GM10266 (cell line): Measurements from ENCODE around the gene DTNB.

Experiments used
- DNase-seq: peaks from one replicate; pipeline ENCODE4 v3.0.0; 2012; ENCODE audit errors: extremely low spot score
- TF ChIP-seq, protein P1 (sequence below): IDR thresholded peaks from 2 replicates; pipeline ENCODE4 v1.5.1; 2012; ENCODE audit warnings: mild to moderate bottlenecking, low read depth; ENCODE audit not compliant: control insufficient read depth, insufficient read depth; ENCODE audit errors: missing control alignments

The DTNB gene

DNA sequence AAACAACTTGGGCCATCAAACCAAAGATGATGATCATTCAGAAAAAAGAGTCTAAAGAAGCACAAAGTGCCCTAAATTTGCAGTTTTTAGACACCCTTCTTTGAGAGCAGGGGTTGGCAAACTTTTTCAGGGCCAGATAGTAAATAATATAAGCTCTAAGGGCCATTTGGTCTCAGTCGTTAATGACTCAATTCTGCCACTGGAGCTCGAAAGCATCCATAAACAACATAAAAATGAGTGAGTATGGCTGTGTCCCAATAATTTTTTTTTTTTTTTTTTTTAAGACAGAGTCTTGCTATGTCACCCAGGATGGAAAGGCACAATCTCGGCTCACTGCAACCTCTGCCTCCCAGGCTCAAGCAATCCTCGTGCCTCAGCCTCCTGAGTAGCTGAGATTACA is 152.3 kb downstream of the DTNB start:
- TF ChIP-seq, protein P1, sequence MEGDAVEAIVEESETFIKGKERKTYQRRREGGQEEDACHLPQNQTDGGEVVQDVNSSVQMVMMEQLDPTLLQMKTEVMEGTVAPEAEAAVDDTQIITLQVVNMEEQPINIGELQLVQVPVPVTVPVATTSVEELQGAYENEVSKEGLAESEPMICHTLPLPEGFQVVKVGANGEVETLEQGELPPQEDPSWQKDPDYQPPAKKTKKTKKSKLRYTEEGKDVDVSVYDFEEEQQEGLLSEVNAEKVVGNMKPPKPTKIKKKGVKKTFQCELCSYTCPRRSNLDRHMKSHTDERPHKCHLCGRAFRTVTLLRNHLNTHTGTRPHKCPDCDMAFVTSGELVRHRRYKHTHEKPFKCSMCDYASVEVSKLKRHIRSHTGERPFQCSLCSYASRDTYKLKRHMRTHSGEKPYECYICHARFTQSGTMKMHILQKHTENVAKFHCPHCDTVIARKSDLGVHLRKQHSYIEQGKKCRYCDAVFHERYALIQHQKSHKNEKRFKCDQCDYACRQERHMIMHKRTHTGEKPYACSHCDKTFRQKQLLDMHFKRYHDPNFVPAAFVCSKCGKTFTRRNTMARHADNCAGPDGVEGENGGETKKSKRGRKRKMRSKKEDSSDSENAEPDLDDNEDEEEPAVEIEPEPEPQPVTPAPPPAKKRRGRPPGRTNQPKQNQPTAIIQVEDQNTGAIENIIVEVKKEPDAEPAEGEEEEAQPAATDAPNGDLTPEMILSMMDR: no peak
- no peak for DNase-seq

DNA sequence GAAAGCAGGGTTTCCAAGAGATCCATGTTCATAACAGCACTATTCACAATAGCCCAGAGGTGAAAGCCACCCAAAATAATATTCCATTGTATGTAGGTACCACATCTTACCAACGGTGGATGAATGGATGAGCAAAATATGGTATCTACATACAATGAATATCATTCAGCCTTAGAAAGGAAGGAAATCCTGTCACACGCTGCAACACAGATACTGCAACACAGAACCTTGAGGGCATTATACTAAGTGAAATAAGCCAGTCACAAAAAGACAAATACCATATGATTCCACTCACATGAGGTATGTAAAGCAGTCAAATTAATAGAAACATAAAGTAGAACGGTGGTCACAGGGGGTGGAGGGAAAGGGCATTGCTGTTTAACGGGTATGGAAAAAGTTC is 155.7 kb downstream of the DTNB start:
- TF ChIP-seq, protein P1: no peak
- no peak for DNase-seq

DNA sequence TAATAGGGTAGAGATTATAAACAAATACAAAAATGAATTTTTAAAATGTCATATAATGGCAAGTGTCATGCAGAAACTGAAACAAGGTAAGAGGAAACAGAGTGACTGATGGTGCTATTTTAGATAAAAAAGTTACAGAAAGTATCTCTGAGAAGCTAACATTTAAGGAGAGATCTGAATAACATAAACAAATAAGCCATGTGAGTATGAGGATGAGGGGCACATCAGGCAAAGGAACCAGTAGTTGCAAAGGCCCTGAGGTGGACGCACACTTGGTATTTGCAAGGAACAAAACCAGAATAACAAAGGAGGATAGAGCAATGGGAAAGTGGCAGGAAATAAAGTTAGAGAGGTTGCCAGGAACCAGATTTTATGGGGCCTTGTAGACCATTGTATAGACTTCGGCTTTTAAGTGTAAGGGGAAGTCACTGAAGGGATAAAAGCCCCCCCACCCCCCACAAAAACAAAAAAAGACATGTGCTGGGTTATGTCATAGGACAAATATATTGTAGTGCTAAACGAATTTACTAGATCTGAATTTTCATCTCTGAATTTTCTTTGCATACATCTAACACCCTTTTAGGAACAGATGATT is 159.2 kb downstream of the DTNB start:
- DNase-seq: peak; percentile 43

DNA sequence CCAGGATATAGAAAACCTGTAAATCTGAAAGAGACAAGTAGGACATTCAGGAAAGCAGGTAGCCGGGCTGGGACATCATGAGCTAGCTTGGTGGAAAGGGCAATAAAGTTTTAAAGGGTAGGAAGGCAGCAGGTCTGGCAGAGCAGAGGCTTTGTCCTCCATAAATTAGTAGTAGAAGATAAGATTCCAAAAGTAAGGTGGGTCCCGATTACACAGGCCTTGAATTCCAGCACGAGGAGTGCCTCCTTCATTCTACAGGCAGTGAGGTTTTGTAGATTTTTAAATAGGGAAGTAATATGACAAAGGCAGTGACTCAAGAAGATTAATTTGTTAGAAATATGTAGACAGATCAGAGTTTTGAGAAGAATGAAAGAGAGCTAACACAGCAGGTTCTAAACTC is 160.7 kb downstream of the DTNB start:
- no peak for DNase-seq

More for the DNA sequence above, 159.2 kb downstream of the DTNB start:
- TF ChIP-seq, protein P1: no peak

DNA sequence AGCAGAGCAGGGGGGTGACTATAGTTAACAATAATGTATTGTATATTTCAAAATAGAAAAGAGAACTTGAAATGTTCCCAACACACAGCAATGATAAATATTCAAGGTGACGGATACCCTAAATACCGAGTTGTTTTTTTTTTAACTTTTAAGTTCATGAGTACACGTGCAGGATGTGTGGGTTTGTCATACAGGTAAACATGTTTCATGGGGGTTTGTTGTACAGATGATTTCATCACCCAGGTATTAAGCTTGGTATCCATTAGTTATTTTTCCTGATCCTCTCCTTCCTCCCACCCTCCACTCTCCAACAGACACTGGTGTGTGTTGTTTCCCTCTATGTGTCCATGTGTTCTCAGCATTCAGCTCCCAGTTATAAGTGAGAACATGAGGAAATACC is 167.2 kb downstream of the DTNB start:
- no peak for DNase-seq
- TF ChIP-seq, protein P1: no peak

More for the DNA sequence above, 160.7 kb downstream of the DTNB start:
- TF ChIP-seq, protein P1: no peak

DNA sequence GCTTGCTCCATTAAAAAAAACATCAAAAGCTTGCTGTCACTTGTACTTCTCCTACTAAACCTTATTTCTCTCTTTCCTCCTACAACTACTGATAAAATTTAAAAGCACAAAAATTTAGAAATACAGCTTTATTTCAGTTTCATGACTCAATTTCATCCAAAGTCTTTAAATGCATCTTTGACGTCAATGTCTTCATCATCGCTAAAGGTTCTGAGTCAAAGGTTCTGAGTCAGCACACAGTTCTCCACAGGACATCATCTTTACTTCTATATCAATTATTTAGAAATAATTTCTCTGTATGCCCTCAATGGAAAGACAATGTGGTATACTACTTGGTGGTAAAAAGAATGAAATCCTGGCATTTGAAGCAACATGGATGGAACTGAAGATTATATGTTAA is 167.8 kb downstream of the DTNB start:
- no peak for DNase-seq
- TF ChIP-seq, protein P1: no peak

DNA sequence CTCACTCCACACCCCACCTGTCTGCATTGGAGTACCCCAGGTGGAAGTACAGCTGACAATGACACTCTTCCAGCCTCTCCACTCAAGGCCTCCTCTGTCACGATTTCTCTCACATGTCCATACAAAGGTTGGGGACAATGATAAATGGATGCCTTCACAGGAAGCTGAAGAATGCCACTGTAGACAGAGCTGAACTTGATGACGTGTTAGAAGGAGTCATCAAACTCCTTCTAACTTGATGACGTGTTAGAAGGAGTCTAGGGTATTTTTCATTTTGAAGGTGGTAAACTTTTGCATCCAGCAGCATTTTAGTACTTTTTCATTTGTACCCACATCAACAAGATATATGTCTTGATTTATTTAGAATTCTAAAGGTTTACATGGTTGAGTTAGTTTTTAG is 168.2 kb downstream of the DTNB start:
- no peak for DNase-seq

More for the DNA sequence above, 168.2 kb downstream of the DTNB start:
- TF ChIP-seq, protein P1: no peak
